HG03135 (cell line): ENCODE results near the gene SIX2.

Experiments used
- ATAC-seq: cut with Tn5 transposase; IDR thresholded peaks from one replicate; pipeline ENCODE4 v1.9.1; 2021; ENCODE audit warnings: mild to moderate bottlenecking, moderate library complexity; ENCODE audit not compliant: unreplicated experiment

The SIX2 gene

GRCh38 chr2:45003579-45004551, 5.4 kb downstream of the SIX2 start:
- ATAC-seq: no peak

- ATAC-seq: no peak
These were observed 6.6 kb downstream of the SIX2 start for GRCh38 chr2:45002686-45003085.

- no peak for ATAC-seq
These were observed 7.3 kb downstream of the SIX2 start for GRCh38 chr2:45001869-45002385.

GRCh38 chr2:45000921-45001868, 8.1 kb downstream of the SIX2 start:
- ATAC-seq: no peak

GRCh38 chr2:45000341-45000901, 8.8 kb downstream of the SIX2 start:
- no peak for ATAC-seq

GRCh38 chr2:44999540-44999939, 9.7 kb downstream of the SIX2 start:
- no peak for ATAC-seq

GRCh38 chr2:44997963-44998362, 11.3 kb downstream of the SIX2 start:
- ATAC-seq: no peak

GRCh38 chr2:44996356-44996755, 12.9 kb downstream of the SIX2 start:
- no peak for ATAC-seq

GRCh38 chr2:44994377-44994776, 14.9 kb downstream of the SIX2 start:
- ATAC-seq: no peak

- ATAC-seq: no peak
These were observed 20.1 kb downstream of the SIX2 start for GRCh38 chr2:44989176-44989575.

GRCh38 chr2:44983836-44984604, 25.2 kb downstream of the SIX2 start:
- no peak for ATAC-seq

- ATAC-seq: no peak
These were observed 27.5 kb downstream of the SIX2 start for GRCh38 chr2:44981714-44982108.

GRCh38 chr2:44980751-44981713, 28.2 kb downstream of the SIX2 start:
- no peak for ATAC-seq

- ATAC-seq: no peak
These were observed 29.7 kb downstream of the SIX2 start for GRCh38 chr2:44979581-44979980.

GRCh38 chr2:44975571-44976450, 33.4 kb downstream of the SIX2 start:
- ATAC-seq: no peak

- no peak for ATAC-seq
These were observed 35.1 kb downstream of the SIX2 start for GRCh38 chr2:44974064-44974715.

GRCh38 chr2:44972771-44973535, 36.3 kb downstream of the SIX2 start:
- no peak for ATAC-seq
